Measurements from ENCODE around the gene LCORL. TPM values are rescaled to one million over a fixed set of nuclear protein-coding genes. Genes with fewer than 3 reads are reported as not detected.

LCORL gene
- total and polyA plus RNA-seq, 2 experiments from 2014 or later, result 21.0 to 28.7 TPM

DNA sequence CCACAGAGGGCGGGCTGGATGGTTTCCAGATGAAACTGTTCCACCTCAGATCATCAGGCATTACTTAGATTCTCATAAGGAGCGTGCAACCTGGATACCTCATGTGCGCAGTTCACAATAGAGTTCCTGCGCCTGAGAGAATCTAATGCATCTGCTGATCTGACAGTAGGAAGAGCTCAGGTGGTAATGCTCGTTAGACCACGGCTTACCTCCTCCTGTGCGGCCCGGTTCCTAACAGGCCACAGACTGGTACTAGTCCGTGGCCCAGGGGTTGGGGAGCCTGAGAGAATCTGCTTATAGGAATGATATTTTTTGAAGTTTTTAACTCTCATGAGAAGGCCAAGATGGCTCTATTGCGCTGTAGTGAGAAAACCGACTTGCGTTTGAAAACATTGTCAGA lies 205.4 kb downstream of the LCORL start (continued):
- TF ChIP-seq POLR2AphosphoS5 (IDR thresholded peaks at IDR 0.05; ENCODE audit: low read depth) (no peak), CREB1 (CRISPR knock-in tag; IDR thresholded peaks at IDR 0.05; ENCODE audit: low read depth) (no peak), STAT1 (IDR thresholded peaks at IDR 0.05; ENCODE audit: unreplicated experiment) (no peak), EZH2 (IDR thresholded peaks at IDR 0.05; ENCODE audit: low read depth, unreplicated experiment) (no peak), ZNF114 (CRISPR knock-in tag; IDR thresholded peaks at IDR 0.05) (no peak), EZH2phosphoT487 (IDR thresholded peaks at IDR 0.05; ENCODE audit: unreplicated experiment) (no peak)
- TF ChIP-seq, protein P1, sequence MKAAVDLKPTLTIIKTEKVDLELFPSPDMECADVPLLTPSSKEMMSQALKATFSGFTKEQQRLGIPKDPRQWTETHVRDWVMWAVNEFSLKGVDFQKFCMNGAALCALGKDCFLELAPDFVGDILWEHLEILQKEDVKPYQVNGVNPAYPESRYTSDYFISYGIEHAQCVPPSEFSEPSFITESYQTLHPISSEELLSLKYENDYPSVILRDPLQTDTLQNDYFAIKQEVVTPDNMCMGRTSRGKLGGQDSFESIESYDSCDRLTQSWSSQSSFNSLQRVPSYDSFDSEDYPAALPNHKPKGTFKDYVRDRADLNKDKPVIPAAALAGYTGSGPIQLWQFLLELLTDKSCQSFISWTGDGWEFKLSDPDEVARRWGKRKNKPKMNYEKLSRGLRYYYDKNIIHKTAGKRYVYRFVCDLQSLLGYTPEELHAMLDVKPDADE (IDR thresholded peaks at IDR 0.05), result no peak
- TF ChIP-seq, protein P2, sequence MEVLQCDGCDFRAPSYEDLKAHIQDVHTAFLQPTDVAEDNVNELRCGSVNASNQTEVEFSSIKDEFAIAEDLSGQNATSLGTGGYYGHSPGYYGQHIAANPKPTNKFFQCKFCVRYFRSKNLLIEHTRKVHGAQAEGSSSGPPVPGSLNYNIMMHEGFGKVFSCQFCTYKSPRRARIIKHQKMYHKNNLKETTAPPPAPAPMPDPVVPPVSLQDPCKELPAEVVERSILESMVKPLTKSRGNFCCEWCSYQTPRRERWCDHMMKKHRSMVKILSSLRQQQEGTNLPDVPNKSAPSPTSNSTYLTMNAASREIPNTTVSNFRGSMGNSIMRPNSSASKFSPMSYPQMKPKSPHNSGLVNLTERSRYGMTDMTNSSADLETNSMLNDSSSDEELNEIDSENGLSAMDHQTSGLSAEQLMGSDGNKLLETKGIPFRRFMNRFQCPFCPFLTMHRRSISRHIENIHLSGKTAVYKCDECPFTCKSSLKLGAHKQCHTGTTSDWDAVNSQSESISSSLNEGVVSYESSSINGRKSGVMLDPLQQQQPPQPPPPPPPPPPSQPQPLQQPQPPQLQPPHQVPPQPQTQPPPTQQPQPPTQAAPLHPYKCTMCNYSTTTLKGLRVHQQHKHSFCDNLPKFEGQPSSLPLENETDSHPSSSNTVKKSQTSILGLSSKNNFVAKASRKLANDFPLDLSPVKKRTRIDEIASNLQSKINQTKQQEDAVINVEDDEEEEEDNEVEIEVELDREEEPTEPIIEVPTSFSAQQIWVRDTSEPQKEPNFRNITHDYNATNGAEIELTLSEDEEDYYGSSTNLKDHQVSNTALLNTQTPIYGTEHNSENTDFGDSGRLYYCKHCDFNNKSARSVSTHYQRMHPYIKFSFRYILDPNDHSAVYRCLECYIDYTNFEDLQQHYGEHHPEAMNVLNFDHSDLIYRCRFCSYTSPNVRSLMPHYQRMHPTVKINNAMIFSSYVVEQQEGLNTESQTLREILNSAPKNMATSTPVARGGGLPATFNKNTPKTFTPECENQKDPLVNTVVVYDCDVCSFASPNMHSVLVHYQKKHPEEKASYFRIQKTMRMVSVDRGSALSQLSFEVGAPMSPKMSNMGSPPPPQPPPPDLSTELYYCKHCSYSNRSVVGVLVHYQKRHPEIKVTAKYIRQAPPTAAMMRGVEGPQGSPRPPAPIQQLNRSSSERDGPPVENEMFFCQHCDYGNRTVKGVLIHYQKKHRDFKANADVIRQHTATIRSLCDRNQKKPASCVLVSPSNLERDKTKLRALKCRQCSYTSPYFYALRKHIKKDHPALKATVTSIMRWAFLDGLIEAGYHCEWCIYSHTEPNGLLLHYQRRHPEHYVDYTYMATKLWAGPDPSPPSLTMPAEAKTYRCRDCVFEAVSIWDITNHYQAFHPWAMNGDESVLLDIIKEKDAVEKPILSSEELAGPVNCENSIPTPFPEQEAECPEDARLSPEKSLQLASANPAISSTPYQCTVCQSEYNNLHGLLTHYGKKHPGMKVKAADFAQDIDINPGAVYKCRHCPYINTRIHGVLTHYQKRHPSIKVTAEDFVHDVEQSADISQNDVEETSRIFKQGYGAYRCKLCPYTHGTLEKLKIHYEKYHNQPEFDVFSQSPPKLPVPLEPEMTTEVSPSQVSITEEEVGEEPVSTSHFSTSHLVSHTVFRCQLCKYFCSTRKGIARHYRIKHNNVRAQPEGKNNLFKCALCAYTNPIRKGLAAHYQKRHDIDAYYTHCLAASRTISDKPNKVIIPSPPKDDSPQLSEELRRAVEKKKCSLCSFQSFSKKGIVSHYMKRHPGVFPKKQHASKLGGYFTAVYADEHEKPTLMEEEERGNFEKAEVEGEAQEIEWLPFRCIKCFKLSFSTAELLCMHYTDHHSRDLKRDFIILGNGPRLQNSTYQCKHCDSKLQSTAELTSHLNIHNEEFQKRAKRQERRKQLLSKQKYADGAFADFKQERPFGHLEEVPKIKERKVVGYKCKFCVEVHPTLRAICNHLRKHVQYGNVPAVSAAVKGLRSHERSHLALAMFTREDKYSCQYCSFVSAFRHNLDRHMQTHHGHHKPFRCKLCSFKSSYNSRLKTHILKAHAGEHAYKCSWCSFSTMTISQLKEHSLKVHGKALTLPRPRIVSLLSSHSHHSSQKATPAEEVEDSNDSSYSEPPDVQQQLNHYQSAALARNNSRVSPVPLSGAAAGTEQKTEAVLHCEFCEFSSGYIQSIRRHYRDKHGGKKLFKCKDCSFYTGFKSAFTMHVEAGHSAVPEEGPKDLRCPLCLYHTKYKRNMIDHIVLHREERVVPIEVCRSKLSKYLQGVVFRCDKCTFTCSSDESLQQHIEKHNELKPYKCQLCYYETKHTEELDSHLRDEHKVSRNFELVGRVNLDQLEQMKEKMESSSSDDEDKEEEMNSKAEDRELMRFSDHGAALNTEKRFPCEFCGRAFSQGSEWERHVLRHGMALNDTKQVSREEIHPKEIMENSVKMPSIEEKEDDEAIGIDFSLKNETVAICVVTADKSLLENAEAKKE (CRISPR knock-in tag; IDR thresholded peaks at IDR 0.05), result no peak

DNA sequence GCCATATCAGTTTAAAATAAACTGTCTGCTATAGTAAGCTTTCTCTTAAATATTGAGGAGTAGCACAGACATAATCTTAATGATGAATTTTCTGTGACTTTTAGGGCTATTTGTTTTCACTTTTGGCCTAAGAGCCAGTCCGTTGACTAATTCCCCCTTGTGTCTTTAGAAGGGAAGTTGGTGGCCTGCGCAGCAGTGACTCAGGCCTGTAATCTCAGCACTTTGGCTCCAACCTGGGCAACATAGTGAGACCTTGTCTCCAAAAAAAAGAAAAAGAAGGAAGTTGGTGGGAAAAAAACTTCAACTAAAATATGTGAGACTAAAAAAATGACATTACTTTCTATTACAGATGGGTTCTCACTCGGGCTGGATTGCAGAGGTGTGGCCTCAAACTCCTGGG lies 207.4 kb downstream of the LCORL start:
- H3K36me3 ChIP-seq (ENCODE audit: insufficient read depth), result peaks cover 19% of the 10 kb centered on the region; the same call in 1 of the 2 replicates
- H2AFZ ChIP-seq, result no peak overlapping the region
- ATAC-seq, result no peak
- H3K79me2 ChIP-seq (replicated peaks; ENCODE audit: insufficient read depth), result peaks cover 83% of the 10 kb centered on the region
- Mint-ChIP-seq H3K27me3 (ENCODE audit: insufficient read depth, low read depth, poor library complexity) (no peaks in the 10 kb centered on the region), H3K4me1 (peaks cover 10% of the 10 kb centered on the region), H3K4me3 (no peak overlapping the region), H3K36me3 (ENCODE audit: low read depth) (peaks cover 49% of the 10 kb centered on the region), H3K9me3 (no peaks in the 10 kb centered on the region), H3K27ac (no peak overlapping the region; the same call in 1 of the 2 replicates)
- H3K9me2 ChIP-seq (ENCODE audit: insufficient read depth), result no peaks in the 10 kb centered on the region
- no peaks in the 10 kb centered on the region for H3K27me3 ChIP-seq (ENCODE audit: insufficient read depth)
- peaks cover 8% of the 10 kb centered on the region; the same call in 1 of the 2 replicates for H3K4me1 ChIP-seq (ENCODE audit: insufficient read depth)
- no peaks in the 10 kb centered on the region for H3F3A ChIP-seq (replicated peaks; ENCODE audit: low read depth)
- no peak overlapping the region for H3K4me2 ChIP-seq
- no peak overlapping the region for H3K4me3 ChIP-seq
- DNase-seq (ENCODE audit: low spot score), result no peak
- no peak overlapping the region for H3K27ac ChIP-seq (ENCODE audit: low read depth)
- H4K20me1 ChIP-seq (replicated peaks; ENCODE audit: insufficient read depth), result peaks cover 8% of the 10 kb centered on the region
- TF ChIP-seq ZNF114 (CRISPR knock-in tag; IDR thresholded peaks at IDR 0.05) (no peak), JUNB (IDR thresholded peaks at IDR 0.05; ENCODE audit: unreplicated experiment) (no peak), CREB1 (CRISPR knock-in tag; IDR thresholded peaks at IDR 0.05; ENCODE audit: low read depth) (no peak), EZH2 (IDR thresholded peaks at IDR 0.05; ENCODE audit: low read depth, unreplicated experiment) (no peak), EZH2phosphoT487 (IDR thresholded peaks at IDR 0.05; ENCODE audit: unreplicated experiment) (no peak), POLR2AphosphoS5 (IDR thresholded peaks at IDR 0.05; ENCODE audit: low read depth) (no peak), ZNF331 (CRISPR knock-in tag; IDR thresholded peaks at IDR 0.05; ENCODE audit: low read depth) (no peak), NANOG (IDR thresholded peaks at IDR 0.05; ENCODE audit: borderline replicate concordance) (no peak)
- TF ChIP-seq, protein P1 (IDR thresholded peaks at IDR 0.05), result no peak
- TF ChIP-seq, protein P3, sequence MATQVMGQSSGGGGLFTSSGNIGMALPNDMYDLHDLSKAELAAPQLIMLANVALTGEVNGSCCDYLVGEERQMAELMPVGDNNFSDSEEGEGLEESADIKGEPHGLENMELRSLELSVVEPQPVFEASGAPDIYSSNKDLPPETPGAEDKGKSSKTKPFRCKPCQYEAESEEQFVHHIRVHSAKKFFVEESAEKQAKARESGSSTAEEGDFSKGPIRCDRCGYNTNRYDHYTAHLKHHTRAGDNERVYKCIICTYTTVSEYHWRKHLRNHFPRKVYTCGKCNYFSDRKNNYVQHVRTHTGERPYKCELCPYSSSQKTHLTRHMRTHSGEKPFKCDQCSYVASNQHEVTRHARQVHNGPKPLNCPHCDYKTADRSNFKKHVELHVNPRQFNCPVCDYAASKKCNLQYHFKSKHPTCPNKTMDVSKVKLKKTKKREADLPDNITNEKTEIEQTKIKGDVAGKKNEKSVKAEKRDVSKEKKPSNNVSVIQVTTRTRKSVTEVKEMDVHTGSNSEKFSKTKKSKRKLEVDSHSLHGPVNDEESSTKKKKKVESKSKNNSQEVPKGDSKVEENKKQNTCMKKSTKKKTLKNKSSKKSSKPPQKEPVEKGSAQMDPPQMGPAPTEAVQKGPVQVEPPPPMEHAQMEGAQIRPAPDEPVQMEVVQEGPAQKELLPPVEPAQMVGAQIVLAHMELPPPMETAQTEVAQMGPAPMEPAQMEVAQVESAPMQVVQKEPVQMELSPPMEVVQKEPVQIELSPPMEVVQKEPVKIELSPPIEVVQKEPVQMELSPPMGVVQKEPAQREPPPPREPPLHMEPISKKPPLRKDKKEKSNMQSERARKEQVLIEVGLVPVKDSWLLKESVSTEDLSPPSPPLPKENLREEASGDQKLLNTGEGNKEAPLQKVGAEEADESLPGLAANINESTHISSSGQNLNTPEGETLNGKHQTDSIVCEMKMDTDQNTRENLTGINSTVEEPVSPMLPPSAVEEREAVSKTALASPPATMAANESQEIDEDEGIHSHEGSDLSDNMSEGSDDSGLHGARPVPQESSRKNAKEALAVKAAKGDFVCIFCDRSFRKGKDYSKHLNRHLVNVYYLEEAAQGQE (IDR thresholded peaks at IDR 0.05; ENCODE audit: unreplicated experiment), result no peak
